NK-92 (cell line): ENCODE data around the gene SPNS3.

Source experiments
- DNase-seq: peaks from one replicate; lab custom pipeline; 2025; ENCODE audit not compliant: unreplicated experiment; lab: John Stamatoyannopoulos, UW

The SPNS3 gene, protein sequence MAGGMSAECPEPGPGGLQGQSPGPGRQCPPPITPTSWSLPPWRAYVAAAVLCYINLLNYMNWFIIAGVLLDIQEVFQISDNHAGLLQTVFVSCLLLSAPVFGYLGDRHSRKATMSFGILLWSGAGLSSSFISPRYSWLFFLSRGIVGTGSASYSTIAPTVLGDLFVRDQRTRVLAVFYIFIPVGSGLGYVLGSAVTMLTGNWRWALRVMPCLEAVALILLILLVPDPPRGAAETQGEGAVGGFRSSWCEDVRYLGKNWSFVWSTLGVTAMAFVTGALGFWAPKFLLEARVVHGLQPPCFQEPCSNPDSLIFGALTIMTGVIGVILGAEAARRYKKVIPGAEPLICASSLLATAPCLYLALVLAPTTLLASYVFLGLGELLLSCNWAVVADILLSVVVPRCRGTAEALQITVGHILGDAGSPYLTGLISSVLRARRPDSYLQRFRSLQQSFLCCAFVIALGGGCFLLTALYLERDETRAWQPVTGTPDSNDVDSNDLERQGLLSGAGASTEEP

GRCh38 chr17:4433515-4434031, at the start of gene SPNS3:
SPNS3 (plus strand) TSS chr17:4433940; CDS start chr17:4433968, 28 bp downstream.
- no peak for DNase-seq

- no peak for DNase-seq
Observed at GRCh38 chr17:4386406-4386805, 47.3 kb upstream of the SPNS3 start.

DNA sequence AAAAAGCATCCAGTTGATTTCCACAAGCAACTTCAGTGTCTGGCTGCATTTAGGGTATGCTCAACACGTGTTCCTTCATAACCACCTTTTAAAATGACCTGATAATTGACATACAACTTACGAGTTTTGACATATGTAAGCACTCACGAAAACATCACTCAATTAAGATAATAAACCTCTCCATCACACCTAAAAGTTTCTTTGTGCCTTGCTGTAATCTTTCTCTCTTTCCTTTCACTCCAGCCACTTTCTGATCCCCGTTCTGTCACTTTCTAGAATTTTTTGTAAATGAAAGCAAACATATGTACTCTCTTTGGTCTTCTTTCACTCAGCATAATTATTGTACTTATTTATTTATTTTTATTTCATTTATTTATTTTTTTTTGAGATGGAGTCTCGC, 46.6 kb upstream of the SPNS3 start:
- no peak for DNase-seq

DNA sequence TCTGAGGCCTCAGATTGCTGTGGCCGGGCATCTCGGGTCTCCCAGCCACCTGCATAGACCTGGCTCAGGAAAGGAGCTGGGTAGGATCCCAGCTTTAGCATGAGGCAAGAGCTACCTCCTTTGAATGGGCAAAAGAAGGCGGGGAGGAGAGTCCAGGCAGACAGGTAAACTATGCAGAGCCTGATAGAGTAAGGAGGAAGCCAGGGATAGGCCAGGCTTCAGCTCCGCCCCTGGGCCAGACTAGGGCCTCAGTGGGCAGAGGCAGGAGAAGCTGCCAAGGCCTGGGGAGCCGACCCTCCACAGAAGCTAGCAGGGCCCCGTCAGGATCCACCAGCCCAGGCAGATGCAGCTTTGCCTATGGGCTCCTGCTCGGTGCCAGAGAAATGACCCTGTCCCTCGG, 44.7 kb upstream of the SPNS3 start:
- DNase-seq, result no peak

DNA sequence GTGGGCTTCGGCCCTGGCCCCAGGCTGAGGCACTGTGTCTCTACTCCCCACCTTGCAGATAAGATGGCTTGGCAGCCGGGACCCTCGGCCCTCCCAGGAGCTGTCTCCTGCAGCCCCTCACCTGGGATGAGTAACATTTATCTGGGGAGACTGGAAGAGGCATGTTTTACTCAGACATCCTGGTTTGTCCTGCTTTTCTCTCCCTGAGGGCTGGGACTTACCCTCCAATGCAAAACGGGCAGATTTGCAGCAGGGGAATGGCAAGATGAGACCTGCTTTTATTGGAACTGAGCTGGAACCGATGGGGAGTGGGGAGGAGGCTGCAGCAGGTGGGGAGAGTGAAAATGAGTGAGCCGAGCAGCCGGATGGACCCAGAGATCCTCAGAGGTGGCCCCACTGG, 39.9 kb upstream of the SPNS3 start:
- no peak for DNase-seq

DNA sequence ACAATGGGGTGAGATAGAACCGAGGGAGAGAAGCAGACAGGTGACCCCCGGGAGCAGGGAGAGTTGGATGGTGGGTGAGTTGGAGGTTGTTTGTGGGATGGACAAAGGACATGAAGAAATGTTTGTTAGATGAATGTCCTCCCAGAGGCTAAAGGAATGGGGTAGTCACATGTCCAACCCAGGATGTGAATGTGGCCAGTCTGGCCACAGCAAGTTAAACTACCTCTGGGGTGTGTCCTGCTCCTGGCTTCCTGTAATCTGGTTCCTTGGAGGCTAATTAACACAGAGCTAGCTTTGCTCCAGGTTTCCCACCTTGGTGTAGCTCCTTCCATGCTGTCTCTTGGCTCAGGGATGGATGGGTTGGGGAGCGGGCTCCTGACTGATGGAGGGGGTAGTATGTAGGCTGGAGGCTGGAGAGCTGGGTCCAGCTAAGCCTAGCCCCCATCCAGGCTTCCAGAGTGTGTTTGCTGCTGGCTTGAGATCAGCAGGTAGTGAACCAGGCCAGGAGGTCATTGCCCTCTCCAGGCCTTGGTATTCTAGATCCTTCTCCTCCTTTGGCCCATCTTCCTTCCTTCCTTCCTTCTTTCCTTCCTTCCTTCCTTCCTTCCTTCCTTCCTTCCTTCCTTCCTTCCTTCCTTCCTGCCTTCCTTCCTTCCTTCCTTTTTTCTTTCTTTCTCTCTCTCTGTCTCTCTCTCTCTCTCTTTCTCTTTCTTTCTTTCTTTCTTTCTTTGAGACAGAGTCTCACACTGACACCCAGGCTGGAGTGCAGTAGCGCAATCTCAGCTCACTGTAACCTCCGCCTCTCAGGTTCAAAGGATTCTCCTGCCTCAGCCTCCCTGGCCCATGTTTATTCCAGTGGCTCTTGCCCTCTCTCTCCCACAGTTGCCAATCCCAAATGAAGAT, 39.3 kb upstream of the SPNS3 start:
- DNase-seq, result no peak

- DNase-seq, result no peak
Observed at GRCh38 chr17:4395111-4395478, 38.6 kb upstream of the SPNS3 start.

GRCh38 chr17:4397840-4398239, 35.9 kb upstream of the SPNS3 start:
- no peak for DNase-seq

- no peak for DNase-seq
Observed at GRCh38 chr17:4405038-4405669, 28.6 kb upstream of the SPNS3 start.

DNA sequence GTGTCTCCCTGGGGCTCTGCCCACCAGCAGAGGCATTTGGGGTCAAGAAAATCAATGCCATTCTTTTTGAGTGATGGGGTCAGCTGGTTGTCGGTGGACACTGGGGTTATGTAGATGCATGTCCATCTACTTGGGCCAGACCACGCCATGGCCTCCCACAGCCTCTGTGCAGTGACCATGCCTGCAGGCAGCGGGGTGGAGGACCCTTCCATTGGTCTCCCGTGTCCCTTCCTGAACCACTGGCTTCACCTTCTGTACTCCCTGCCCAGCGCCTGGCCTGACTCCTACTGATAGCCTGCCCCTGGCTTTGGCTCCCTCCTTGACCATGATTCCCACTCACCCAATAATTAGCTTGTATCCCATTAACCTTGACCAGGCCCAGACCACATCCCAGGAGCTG, 28.0 kb upstream of the SPNS3 start:
- DNase-seq, result no peak

DNA sequence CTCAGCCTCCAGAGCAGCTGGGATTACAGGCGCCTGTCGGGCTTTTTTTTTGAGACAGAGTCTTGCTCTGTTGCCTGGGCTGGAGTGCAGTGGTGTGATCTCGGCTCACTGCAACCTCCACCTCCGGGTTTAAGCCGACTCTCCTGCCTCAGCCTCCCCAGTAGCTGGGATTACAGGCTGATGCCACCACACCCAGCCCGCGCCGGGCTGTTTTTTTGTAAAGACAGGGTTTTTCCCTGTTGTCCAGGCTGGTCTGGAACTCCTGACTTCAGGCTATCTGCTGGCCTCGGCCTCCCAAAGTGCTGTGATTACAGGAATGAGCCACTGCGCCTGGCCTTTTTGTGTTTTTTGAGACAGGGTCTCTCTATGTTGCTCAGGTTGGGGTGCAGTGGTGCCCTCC, 27.4 kb upstream of the SPNS3 start:
- no peak for DNase-seq

- no peak for DNase-seq
Observed at GRCh38 chr17:4407216-4407615, 26.5 kb upstream of the SPNS3 start.

- no peak for DNase-seq
Observed at GRCh38 chr17:4407851-4408250, 25.9 kb upstream of the SPNS3 start.

DNA sequence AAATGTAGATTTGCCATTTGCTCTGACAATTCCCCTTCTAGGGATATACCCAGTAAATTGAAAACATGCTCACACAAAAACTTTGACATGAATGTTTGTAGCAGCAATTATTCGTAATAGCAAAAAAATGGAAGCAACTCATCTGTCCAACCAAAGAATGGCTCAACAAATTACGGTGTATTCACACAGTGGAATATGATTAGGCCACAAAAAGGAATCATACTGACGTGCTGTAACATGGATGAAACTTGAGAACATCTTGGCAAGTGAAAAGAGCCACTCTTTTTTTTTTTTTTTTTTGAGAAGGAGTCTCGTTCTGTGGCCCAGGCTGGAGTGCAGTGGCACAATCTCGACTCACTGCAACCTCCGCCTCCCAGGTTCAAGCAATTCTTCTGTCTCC, 24.1 kb upstream of the SPNS3 start:
- no peak for DNase-seq

GRCh38 chr17:4411201-4411600, 22.5 kb upstream of the SPNS3 start:
- DNase-seq, result no peak

GRCh38 chr17:4412933-4413831, 20.6 kb upstream of the SPNS3 start:
- DNase-seq, result peak; percentile 21

DNA sequence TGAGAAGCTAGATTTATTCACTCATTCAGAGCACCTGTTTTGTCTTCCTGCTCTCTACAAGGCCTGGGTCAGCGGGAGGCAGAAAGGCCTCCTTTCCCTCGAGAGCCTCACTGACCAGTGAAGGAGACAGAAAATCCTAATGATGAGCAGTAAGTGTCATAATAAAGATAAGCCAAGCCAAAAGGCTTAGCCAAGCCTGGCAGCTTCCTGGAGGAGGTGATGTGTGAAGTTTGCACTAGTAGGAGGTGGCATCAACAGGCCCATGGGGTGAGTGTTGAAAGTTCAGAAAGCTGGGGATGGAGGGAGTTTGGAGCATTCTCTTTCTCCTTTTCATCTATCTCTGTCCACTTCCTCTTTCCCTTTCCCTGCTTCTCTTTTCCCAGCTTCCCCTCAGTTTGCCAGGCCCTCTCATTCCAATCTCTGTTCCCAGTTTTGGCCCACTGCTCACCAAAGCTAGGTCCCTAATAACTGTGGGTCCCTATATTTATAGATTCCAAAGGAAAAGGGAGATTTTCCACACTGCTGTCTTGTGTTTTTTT, 16.5 kb upstream of the SPNS3 start:
- no peak for DNase-seq

- DNase-seq, result no peak
Observed at GRCh38 chr17:4420692-4421131, 13.0 kb upstream of the SPNS3 start.

DNA sequence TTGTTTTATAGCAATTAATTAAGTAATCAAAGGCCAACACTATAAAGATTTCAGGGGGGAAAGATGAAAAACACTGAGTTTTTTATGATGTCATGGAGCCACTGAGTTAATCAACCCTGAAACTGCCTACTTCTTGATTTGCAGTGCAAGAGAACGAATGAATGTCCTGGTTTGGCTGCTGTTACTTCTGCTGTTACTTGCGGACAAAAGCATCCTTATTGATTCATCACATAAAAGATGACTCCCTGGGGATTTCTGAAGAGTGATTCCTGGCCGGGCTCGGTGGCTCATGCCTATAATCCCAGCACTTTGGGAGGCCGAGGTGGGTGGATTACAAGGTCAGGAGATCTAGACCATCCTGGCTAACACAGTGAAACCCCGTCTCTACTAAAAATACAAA, 10.9 kb upstream of the SPNS3 start:
- no peak for DNase-seq

DNA sequence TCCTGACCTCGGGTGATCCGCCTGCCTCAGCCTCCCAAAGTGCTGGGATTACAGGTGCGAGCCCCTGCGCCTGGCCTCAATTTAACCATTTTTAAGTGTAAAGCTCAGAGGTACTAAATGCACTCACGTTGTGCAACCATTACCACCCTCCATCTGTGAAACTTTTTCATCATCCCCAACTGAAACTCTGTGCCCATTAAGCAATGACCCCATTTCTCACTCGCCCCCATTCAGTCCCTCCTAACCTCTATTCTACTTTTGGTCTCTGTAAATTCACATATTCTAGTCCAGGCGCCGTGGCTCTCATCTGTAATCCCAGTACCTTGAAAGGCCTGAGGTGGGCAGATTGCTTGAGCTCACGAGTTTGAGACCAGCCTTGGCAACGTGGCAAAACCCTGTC, 8.3 kb upstream of the SPNS3 start:
- no peak for DNase-seq
